A549 (cell line): Measurements from ENCODE around the gene ACTR6. TPM values are rescaled to one million over a fixed set of nuclear protein-coding genes. Genes with fewer than 3 reads are reported as not detected.

Experiments
- ATAC-seq, 2 experiments: fragments of 200-7000 bp in 1 of 2; fragments of >200 bp in 1 of 2; cut with Nextera tagmentation in 1 of 2; cut with Tn5 transposase in 1 of 2; 3 replicates each; pipeline versions ENCODE4 v1.8.0 to v1.9.1; 2018 to 2020; ENCODE audit warnings: mild to moderate bottlenecking in 1 of 2, moderate library complexity in 1 of 2
- CTCF ChIA-PET: fragments of 300-600 bp; sonication (Branson Sonifier 250); formaldehyde crosslinking; extraction: SDS; loops from one replicate; lab custom pipeline; 2021; ENCODE audit warnings: antibody characterized with exemption, inconsistent platforms; lab: Yijun Ruan, JAX
- POLR2A ChIA-PET: fragments of 350-600 bp; formaldehyde crosslinking; extraction: SDS; loops from one replicate; lab custom pipeline; 2021; ENCODE audit warnings: antibody characterized with exemption, inconsistent platforms; lab: Yijun Ruan, JAX
- DNase-seq, 2 experiments: peaks; one replicate each; pipeline versions ENCODE4 v3.0.0 to v3.0.0-alpha.2; 2011 to 2016; ENCODE audit warnings: low read depth in 1 of 2, low spot score in 1 of 2
- FAIRE-seq: peaks from 2 replicates; lab custom pipeline; 2011; peaks lifted over from hg19 to GRCh38; lab: Jason Lieb, UNC
- H3K27ac ChIP-seq, 2 experiments: fragments of >200 bp; sonication (Bioruptor Twin); formaldehyde crosslinking; 3 replicates each; pipeline ENCODE4 v1.5.1; 2016 to 2017
- H3K4me1 ChIP-seq: fragments of >200 bp; sonication (Bioruptor Twin); formaldehyde crosslinking; 3 replicates; pipeline ENCODE4 v1.6.1; 2016
- H3K4me2 ChIP-seq: fragments of >200 bp; sonication (Bioruptor Twin); formaldehyde crosslinking; 3 replicates; pipeline ENCODE4 v1.6.1; 2016
- H3K4me3 ChIP-seq: fragments of >200 bp; sonication (Bioruptor Twin); formaldehyde crosslinking; 3 replicates; pipeline ENCODE4 v1.5.1; 2016
- H3K9me3 ChIP-seq: fragments of >200 bp; sonication (Bioruptor Twin); formaldehyde crosslinking; 3 replicates; pipeline ENCODE4 v1.6.1; 2016
- ATOH8 ChIP-seq: fragments of 250-450 bp; sonication (Bioruptor Pico); IDR thresholded peaks from 2 replicates; pipeline ENCODE4 v1.5.0; 2020; ENCODE audit warnings: low read depth, mild to moderate bottlenecking, moderate library complexity
- CBX2 ChIP-seq: fragments of 200-600 bp; sonication (generic); IDR thresholded peaks from 2 replicates; pipeline ENCODE4 v1.6.1; 2016; ENCODE audit warnings: low read depth, mild to moderate bottlenecking, borderline replicate concordance
- CHD2 ChIP-seq: fragments of 150-350 bp; IDR thresholded peaks from 2 replicates; pipeline ENCODE4 v1.6.1; 2014; ENCODE audit warnings: low read length; ENCODE audit not compliant: partially characterized antibody
- EHMT2 ChIP-seq: fragments of 200-600 bp; sonication (generic); IDR thresholded peaks from 2 replicates; pipeline ENCODE4 v1.6.1; 2016; ENCODE audit warnings: antibody characterized with exemption, low read depth, mild to moderate bottlenecking, moderate library complexity
- EP300 ChIP-seq, 2 experiments: fragments of >200 bp; sonication (Bioruptor Twin); formaldehyde crosslinking; IDR thresholded peaks; 2 replicates in 1 of 2; 3 replicates in 1 of 2; pipeline ENCODE4 v1.6.1; 2016 to 2017
- FOSB ChIP-seq: fragments of 250-450 bp; sonication (Bioruptor Pico); IDR thresholded peaks from 2 replicates; pipeline ENCODE4 v1.5.0; 2020; ENCODE audit warnings: mild to moderate bottlenecking, moderate library complexity
- FOXS1 ChIP-seq: fragments of 250-450 bp; sonication (Bioruptor Pico); IDR thresholded peaks from 2 replicates; pipeline ENCODE4 v1.5.0; 2020; ENCODE audit warnings: mild to moderate bottlenecking, moderate library complexity
- HES2 ChIP-seq: fragments of >200 bp; sonication (Bioruptor Twin); formaldehyde crosslinking; IDR thresholded peaks from 2 replicates; pipeline ENCODE4 v1.6.1; 2016
- HOXB5 ChIP-seq: fragments of 250-450 bp; sonication (Bioruptor Pico); IDR thresholded peaks from 2 replicates; pipeline ENCODE4 v1.5.0; 2020; ENCODE audit warnings: mild to moderate bottlenecking, moderate library complexity
- JUN ChIP-seq, 2 experiments: fragments of >200 bp; sonication (Bioruptor Twin); formaldehyde crosslinking; IDR thresholded peaks; 2 replicates in 1 of 2; 3 replicates in 1 of 2; pipeline ENCODE4 v1.6.1; 2016 to 2017
- JUNB ChIP-seq: fragments of >200 bp; sonication (Bioruptor Twin); formaldehyde crosslinking; IDR thresholded peaks from 2 replicates; pipeline ENCODE4 v1.6.1; 2016
- KDM1A ChIP-seq: fragments of 200-600 bp; sonication (generic); IDR thresholded peaks from 2 replicates; pipeline ENCODE4 v1.6.1; 2016; ENCODE audit warnings: low read depth, mild to moderate bottlenecking
- MAX ChIP-seq: IDR thresholded peaks from 2 replicates; pipeline ENCODE4 v1.6.1; 2012
- MAZ ChIP-seq: fragments of 150-350 bp; IDR thresholded peaks from 2 replicates; pipeline ENCODE4 v1.6.1; 2014; ENCODE audit warnings: antibody characterized with exemption, low read depth, low read length, borderline replicate concordance
- MYC ChIP-seq: IDR thresholded peaks from 2 replicates; pipeline ENCODE4 v1.6.1; 2012; ENCODE audit warnings: mild to moderate bottlenecking, inconsistent platforms, low read length, improper control_type of control experiment, borderline replicate concordance
- NPAS2 ChIP-seq: fragments of 250-450 bp; sonication (Bioruptor Pico); IDR thresholded peaks from 2 replicates; pipeline ENCODE4 v1.8.0; 2022; ENCODE audit warnings: mild to moderate bottlenecking, moderate library complexity, borderline replicate concordance
- PHF8 ChIP-seq: fragments of 200-600 bp; sonication (generic); IDR thresholded peaks from 2 replicates; pipeline ENCODE4 v1.6.1; 2016; ENCODE audit warnings: low read depth, mild to moderate bottlenecking, antibody characterized with exemption, moderate library complexity, borderline replicate concordance
- RAD21 ChIP-seq, 2 experiments: fragments of >200 bp in 1 of 2; sonication (Bioruptor Twin) in 1 of 2; formaldehyde crosslinking in 1 of 2; IDR thresholded peaks in 1 of 2; conservative IDR thresholded peaks in 1 of 2; 2 replicates in 1 of 2; 3 replicates in 1 of 2; pipeline ENCODE4 v1.6.1; 2012 to 2018; ENCODE audit warnings: inconsistent platforms in 1 of 2
- RCOR1 ChIP-seq: fragments of 150-350 bp; IDR thresholded peaks from 2 replicates; pipeline ENCODE4 v1.6.1; 2014; ENCODE audit warnings: antibody characterized with exemption, low read length, low read depth
- RNF2 ChIP-seq: fragments of 200-600 bp; sonication (generic); IDR thresholded peaks from 2 replicates; pipeline ENCODE4 v1.6.1; 2016; ENCODE audit warnings: low read depth, mild to moderate bottlenecking, antibody characterized with exemption, moderate library complexity, borderline replicate concordance
- SMC3 ChIP-seq: fragments of >200 bp; sonication (Bioruptor Twin); formaldehyde crosslinking; IDR thresholded peaks from 3 replicates; pipeline ENCODE4 v1.6.1; 2018; ENCODE audit warnings: inconsistent platforms
- SREBF2 ChIP-seq: fragments of 450-650 bp; IDR thresholded peaks from 2 replicates; pipeline ENCODE4 v1.6.1; 2014; ENCODE audit warnings: mild to moderate bottlenecking, moderate library complexity
- USF2 ChIP-seq: fragments of 450-650 bp; IDR thresholded peaks from 2 replicates; pipeline ENCODE4 v1.6.1; 2014; ENCODE audit warnings: antibody characterized with exemption
- ZSCAN20 ChIP-seq: fragments of 250-450 bp; sonication (Bioruptor Pico); IDR thresholded peaks from 2 replicates; pipeline ENCODE4 v1.8.0; 2022; ENCODE audit warnings: mild to moderate bottlenecking, moderate library complexity
- WGBS: methylation state at CpG from one replicate; pipeline ENCODE4 v1.1.6; 2017; ENCODE audit errors: missing lambda C conversion rate; 5-methylcytosine and 5-hydroxymethylcytosine counted together
- polyA plus RNA-seq, 4 experiments: library from polyadenylated mRNA; depleted of rRNA in 3 of 4; stranded (reverse); fragments of >200 nt; fragmentation: RNase III in 1 of 4; extraction: RNeasy Plus Mini Kit Qiagen cat#74134 plus additional on column Dnase treatment in 1 of 4; gene quantifications; 2 replicates in 3 of 4; 3 replicates in 1 of 4; pipeline ENCODE4 v1.2.3, GENCODE V29; 2011 to 2017
- TF ChIP-seq, protein P1 (sequence below): fragments of 250-450 bp; sonication (Bioruptor Pico); IDR thresholded peaks from 2 replicates; pipeline ENCODE4 v1.5.0; 2021; ENCODE audit warnings: mild to moderate bottlenecking, moderate library complexity, borderline replicate concordance

The ACTR6 gene
- polyA plus RNA-seq, 2 of the 4 experiments (the other 2 are of a cell fraction): 37.0 to 50.1 TPM

DNA sequence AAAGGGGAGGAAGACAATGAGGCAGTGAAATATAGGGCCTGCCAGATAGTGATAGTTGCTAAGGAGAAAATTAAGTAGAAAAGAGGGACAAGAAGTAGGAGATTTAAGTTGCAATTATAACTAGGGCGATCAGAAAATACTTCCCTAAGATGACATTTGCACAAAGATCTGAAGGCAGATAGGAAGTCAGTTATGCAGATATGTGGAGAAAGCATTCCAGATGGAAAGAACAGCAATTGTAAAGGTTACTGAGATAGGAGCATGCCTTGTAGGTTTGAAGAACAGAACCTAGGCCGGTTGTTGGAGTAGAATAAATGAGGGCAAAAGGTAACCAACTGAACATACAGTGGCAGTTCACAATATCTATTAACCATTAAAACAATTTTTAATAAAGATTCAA, 21.4 kb upstream of the ACTR6 start:
- CTCF ChIA-PET: no interaction called here

GRCh38 chr12:100184549-100185145, 16.0 kb upstream of the ACTR6 start:
- Histone ChIP-seq H3K27ac (no peak overlapping the region), H3K9me3 (no peaks in the 10 kb centered on the region), H3K4me1 (no peaks in the 10 kb centered on the region), H3K4me2 (no peak overlapping the region), H3K4me3 (no peak overlapping the region)
- FAIRE-seq (no peak), DNase-seq (no peak), ATAC-seq (no peak)
- no peak for TF ChIP-seq HES2
- no peak for TF ChIP-seq RNF2
- no peak for TF ChIP-seq MAZ
- no peak for TF ChIP-seq EP300 (IDR thresholded peaks at IDR 0.05)
- no peak for TF ChIP-seq JUNB
- no peak for TF ChIP-seq NPAS2 (CRISPR knock-in tag)
- no peak for TF ChIP-seq CBX2
- ChIA-PET POLR2A (no interaction called here), CTCF (interaction anchor here (0.6 to 1.2 kb wide), 3 partner anchors 11 to 21 kb away, joined by 3 read pairs; no protein-coding TSS in a partner anchor)
- WGBS: 85% methylated on average over 8 of the region's 8 CpGs

More for the DNA sequence above, 21.4 kb upstream of the ACTR6 start:
- Histone ChIP-seq H3K4me1 (no peaks in the 10 kb centered on the region), H3K27ac (no peak overlapping the region), H3K4me2 (no peak overlapping the region), H3K9me3 (no peaks in the 10 kb centered on the region), H3K4me3 (no peak overlapping the region)
- no peak for ATAC-seq
- DNase-seq: no peak
- TF ChIP-seq HOXB5 (CRISPR knock-in tag) (no peak), MAZ (no peak), ATOH8 (no peak), EP300 (IDR thresholded peaks at IDR 0.05) (no peak), JUN (IDR thresholded peaks at IDR 0.05) (no peak), MYC (no peak)
- no peak for FAIRE-seq
- POLR2A ChIA-PET: no interaction called here
- WGBS: 78% methylated on average over 2 of the region's 2 CpGs

GRCh38 chr12:100185361-100185894, 15.2 kb upstream of the ACTR6 start:
- Histone ChIP-seq H3K4me3 (no peak overlapping the region), H3K4me2 (no peak overlapping the region), H3K4me1 (no peaks in the 10 kb centered on the region), H3K9me3 (no peaks in the 10 kb centered on the region), H3K27ac (no peak overlapping the region)
- DNase-seq (no peak), FAIRE-seq (no peak), ATAC-seq (no peak)
- POLR2A ChIA-PET: no interaction called here
- TF ChIP-seq HOXB5 (CRISPR knock-in tag) (no peak), MAX (no peak), SMC3 (no peak), FOXS1 (CRISPR knock-in tag) (no peak), CBX2 (no peak), KDM1A (no peak), RAD21 (conservative IDR thresholded peaks at IDR 0.05 in 1 of 2, IDR thresholded peaks at IDR 0.05 in 1 of 2) (no peak), EHMT2 (no peak), SREBF2 (no peak), ZSCAN20 (CRISPR knock-in tag) (no peak), RCOR1 (no peak), FOSB (no peak), CHD2 (no peak), USF2 (no peak), PHF8 (no peak)
- TF ChIP-seq, protein P1, sequence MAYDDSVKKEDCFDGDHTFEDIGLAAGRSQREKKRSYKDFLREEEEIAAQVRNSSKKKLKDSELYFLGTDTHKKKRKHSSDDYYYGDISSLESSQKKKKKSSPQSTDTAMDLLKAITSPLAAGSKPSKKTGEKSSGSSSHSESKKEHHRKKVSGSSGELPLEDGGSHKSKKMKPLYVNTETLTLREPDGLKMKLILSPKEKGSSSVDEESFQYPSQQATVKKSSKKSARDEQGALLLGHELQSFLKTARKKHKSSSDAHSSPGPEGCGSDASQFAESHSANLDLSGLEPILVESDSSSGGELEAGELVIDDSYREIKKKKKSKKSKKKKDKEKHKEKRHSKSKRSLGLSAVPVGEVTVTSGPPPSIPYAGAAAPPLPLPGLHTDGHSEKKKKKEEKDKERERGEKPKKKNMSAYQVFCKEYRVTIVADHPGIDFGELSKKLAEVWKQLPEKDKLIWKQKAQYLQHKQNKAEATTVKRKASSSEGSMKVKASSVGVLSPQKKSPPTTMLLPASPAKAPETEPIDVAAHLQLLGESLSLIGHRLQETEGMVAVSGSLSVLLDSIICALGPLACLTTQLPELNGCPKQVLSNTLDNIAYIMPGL (CRISPR knock-in tag): no peak
- WGBS: 78% methylated on average over 5 of the region's 5 CpGs
- CTCF ChIA-PET: interaction anchor here (0.6 to 1.2 kb wide), 4 partner anchors 10 to 21 kb away, joined by 3 read pairs; no protein-coding TSS in a partner anchor
